ENCODE data around the gene WDR45. TPM values are rescaled to one million over a fixed set of nuclear protein-coding genes. Genes with fewer than 3 reads are reported as not detected.

WDR45 gene
- total RNA-seq, 1 experiment from 2014 or later = 31.5 TPM

DNA sequence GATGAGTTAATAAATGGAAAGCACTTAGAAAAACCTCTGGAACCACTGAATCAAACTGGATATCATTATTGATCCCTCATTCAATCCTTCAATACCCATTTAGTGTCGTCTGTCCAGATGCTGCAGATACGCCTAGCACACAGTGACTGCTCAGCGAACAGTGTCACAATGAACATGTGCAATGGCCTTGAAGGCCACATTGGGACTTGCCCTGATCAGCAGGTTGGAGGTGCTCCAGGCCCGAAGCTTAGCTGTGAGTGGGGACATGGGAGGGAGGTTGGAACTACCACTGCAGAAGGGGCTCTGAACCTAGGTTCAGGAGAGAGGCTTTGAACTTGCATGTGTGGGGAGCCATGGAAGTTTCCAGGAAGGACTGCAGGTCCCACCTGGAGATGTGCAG, 26.6 kb upstream of the WDR45 start:
- no CpG with 5 or more reads among the region's 4 CpGs for WGBS (ENCODE audit: extremely low coverage, insufficient read length, low lambda C conversion rate)
- H2AFZ ChIP-seq (ENCODE audit: low read length) = no peak overlapping the region

More for the DNA sequence above, 26.6 kb upstream of the WDR45 start:
- Histone ChIP-seq H2BK5ac (ENCODE audit: insufficient read length, low read length) (no peak overlapping the region), H3K9me3 (ENCODE audit: control insufficient read depth, low read depth, low read length) (no peaks in the 10 kb centered on the region), H3T11ph (ENCODE audit: low read length) (no peak overlapping the region), H3K18ac (ENCODE audit: insufficient read length, low read depth, low read length) (no peak overlapping the region), H3K4me1 (ENCODE audit: insufficient read depth, low read length) (no peaks in the 10 kb centered on the region), H3K23me2 (ENCODE audit: insufficient read length, low read depth, low read length, poor library complexity, severe bottlenecking) (no peaks in the 10 kb centered on the region), H4K5ac (ENCODE audit: insufficient read length, low read depth, low read length) (no peak overlapping the region), H2BK120ac (ENCODE audit: low read depth, low read length, poor library complexity, severe bottlenecking) (no peak overlapping the region), H2BK20ac (ENCODE audit: low read depth, low read length, poor library complexity, severe bottlenecking) (no peak overlapping the region), H3K79me2 (ENCODE audit: insufficient read depth, low read length) (no peaks in the 10 kb centered on the region), H3K27me3 (ENCODE audit: insufficient read depth, low read length) (no peaks in the 10 kb centered on the region), H4K8ac (replicated peaks; ENCODE audit: insufficient read length, low read depth, low read length) (no peak overlapping the region), H3K56ac (ENCODE audit: insufficient read length, low read depth, low read length) (no peak overlapping the region), H3K4ac (ENCODE audit: low read depth, low read length) (no peak overlapping the region), H2BK12ac (ENCODE audit: insufficient read length, low read depth, low read length) (no peak overlapping the region), H3K14ac (ENCODE audit: insufficient read depth, low read length) (no peak overlapping the region), H3K27ac (ENCODE audit: insufficient read length, low read depth, low read length) (no peak overlapping the region), H3K4me2 (ENCODE audit: insufficient read depth, insufficient read length, low read length) (no peak overlapping the region), H4K91ac (ENCODE audit: insufficient read length, low read depth, low read length) (no peak overlapping the region), H3K23ac (ENCODE audit: insufficient read length, low read depth, low read length) (no peak overlapping the region), H2AK5ac (ENCODE audit: insufficient read length, low read length) (no peak overlapping the region), H4K20me1 (ENCODE audit: control insufficient read depth, insufficient read depth, insufficient read length) (no peaks in the 10 kb centered on the region), H3K79me1 (ENCODE audit: insufficient read depth, low read depth, low read length, poor library complexity, severe bottlenecking) (no peaks in the 10 kb centered on the region), H3K9ac (ENCODE audit: extremely low read depth, insufficient read length, low read length) (no peak overlapping the region), H2BK15ac (ENCODE audit: low read depth, low read length) (no peak overlapping the region)
- Mint-ChIP-seq H3K4me3 (no peak overlapping the region), H3K4me1 (peaks cover 3 to 4% of the 10 kb centered on the region in 2 experiments; a peak in 2 of 4 replicates), H3K27me3 (ENCODE audit: low read depth) (no peaks in the 10 kb centered on the region; the same call in 1 of the 2 replicates), H3K27ac (no peak overlapping the region; a peak in 1 of 7 replicates), H3K9me3 (peaks cover 62 to 68% of the 10 kb centered on the region in 2 experiments), H3K36me3 (ENCODE audit: insufficient read depth in 1 of 3, low read depth in 3 of 3) (peaks cover 11 to 17% (median 13%) of the 10 kb centered on the region in 3 experiments)
- TF ChIP-seq, protein P1, sequence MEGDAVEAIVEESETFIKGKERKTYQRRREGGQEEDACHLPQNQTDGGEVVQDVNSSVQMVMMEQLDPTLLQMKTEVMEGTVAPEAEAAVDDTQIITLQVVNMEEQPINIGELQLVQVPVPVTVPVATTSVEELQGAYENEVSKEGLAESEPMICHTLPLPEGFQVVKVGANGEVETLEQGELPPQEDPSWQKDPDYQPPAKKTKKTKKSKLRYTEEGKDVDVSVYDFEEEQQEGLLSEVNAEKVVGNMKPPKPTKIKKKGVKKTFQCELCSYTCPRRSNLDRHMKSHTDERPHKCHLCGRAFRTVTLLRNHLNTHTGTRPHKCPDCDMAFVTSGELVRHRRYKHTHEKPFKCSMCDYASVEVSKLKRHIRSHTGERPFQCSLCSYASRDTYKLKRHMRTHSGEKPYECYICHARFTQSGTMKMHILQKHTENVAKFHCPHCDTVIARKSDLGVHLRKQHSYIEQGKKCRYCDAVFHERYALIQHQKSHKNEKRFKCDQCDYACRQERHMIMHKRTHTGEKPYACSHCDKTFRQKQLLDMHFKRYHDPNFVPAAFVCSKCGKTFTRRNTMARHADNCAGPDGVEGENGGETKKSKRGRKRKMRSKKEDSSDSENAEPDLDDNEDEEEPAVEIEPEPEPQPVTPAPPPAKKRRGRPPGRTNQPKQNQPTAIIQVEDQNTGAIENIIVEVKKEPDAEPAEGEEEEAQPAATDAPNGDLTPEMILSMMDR (conservative IDR thresholded peaks at IDR 0.05) = no peak
- no peak for DNase-seq

Data from H9 (cell line).